Ascending aorta (tissue), 2 donors: Measurements from ENCODE around the gene IGLON5. TPM values are rescaled to one million over a fixed set of nuclear protein-coding genes. Genes with fewer than 3 reads are reported as not detected.
A peak's percentile ranks its signal among the peaks of the same experiment; 100 is the strongest.

Source experiments
- DNase-seq, 2 donors: peaks; one replicate each; pipeline ENCODE4 v3.0.0-alpha.2; 2019; ENCODE audit warnings: low spot score in 2 of 2
- H3K27ac ChIP-seq, 2 donors: fragments of 200-600 bp; sonication (generic); one replicate each; pipeline ENCODE4 v1.5.1; 2016 to 2017; ENCODE audit warnings: mild to moderate bottlenecking in 1 of 2
- H3K27me3 ChIP-seq: fragments of 200-600 bp; sonication (generic); one replicate; pipeline ENCODE4 v1.5.1; 2017
- H3K36me3 ChIP-seq, 2 donors: fragments of 200-600 bp; sonication (generic); one replicate each; pipeline ENCODE4 v1.5.1; 2016
- H3K4me1 ChIP-seq, 2 donors: fragments of 200-600 bp; sonication (generic); one replicate each; pipeline ENCODE4 v1.5.1; 2016 to 2017; ENCODE audit warnings: mild to moderate bottlenecking in 1 of 2
- H3K4me3 ChIP-seq, 2 donors: fragments of 200-600 bp; sonication (generic); one replicate each; pipeline ENCODE4 v1.5.1; 2016 to 2017; ENCODE audit warnings: mild to moderate bottlenecking in 1 of 2
- H3K9me3 ChIP-seq, 2 donors: fragments of 200-600 bp; sonication (generic); one replicate each; pipeline ENCODE4 v1.5.1; 2016
- CTCF ChIP-seq, 3 experiments: fragments of 200-600 bp in 2 of 3; fragments of 450-650 bp in 1 of 3; sonication (generic) in 2 of 3; IDR thresholded peaks; one replicate each; pipeline ENCODE4 v1.5.1; 2016 to 2019; ENCODE audit warnings: antibody characterized with exemption in 3 of 3, mild to moderate bottlenecking in 1 of 3, moderate library complexity in 1 of 3
- intact Hi-C: fragments of 100-400 bp; cut with DNase I; formaldehyde crosslinking; loops from one replicate; pipeline ENCODE4 v1.15.1; 2023
- total RNA-seq: library from RNA; depleted of rRNA; stranded (reverse); fragments of >200 nt; gene quantifications from one replicate; pipeline ENCODE4 v1.1.0, GENCODE V29; 2016

IGLON5 gene
- total RNA-seq, 1 donor from 2014 or later, result 4.9 TPM

DNA sequence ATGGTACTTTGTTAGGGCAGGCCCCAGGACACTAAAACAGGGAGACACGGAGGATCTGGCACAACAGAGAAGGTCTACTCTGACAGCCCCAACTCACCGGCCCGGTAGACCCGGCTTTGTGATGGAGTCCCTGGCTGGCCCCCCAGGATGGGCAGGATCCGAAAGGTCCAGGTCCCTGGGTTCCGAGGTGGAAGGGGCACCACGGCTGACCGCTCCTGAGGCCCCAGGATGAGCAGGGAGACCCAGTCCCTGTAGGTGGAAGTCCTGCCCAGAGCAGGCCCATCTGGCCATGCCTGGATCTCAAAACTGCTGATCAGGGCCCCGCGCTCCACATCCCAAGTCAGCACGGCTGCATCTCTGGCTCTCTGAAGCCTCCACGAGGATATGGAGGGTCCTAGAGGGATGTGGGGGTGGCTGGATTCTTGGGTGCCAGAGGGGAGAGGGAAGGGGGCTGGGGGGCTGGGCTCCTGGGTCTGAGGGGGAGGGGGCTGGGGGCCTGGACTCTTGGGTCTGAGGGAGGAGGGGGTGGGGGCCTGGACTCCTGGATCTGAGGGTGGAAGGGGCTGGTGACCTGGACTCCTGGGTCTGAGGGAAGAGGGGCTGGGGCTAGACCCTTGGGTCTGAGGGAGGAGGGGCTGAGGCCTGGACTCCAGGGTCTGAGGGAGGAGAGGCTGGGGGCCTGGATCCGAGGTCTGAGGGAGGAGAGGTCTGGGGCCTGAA, 25.9 kb downstream of the IGLON5 start:
- Histone ChIP-seq H3K9me3 (no peaks in the 10 kb centered on the region), H3K36me3 (no peaks in the 10 kb centered on the region), H3K27ac (no peak overlapping the region), H3K4me1 (peaks cover 0 to 4% of the 10 kb centered on the region in 2 donors), H3K4me3 (no peak overlapping the region), H3K27me3 (no peaks in the 10 kb centered on the region)
- intact Hi-C loops, result no loop called here
- no peak for TF ChIP-seq CTCF (IDR thresholded peaks at IDR 0.05)
- DNase-seq, result no peak

DNA sequence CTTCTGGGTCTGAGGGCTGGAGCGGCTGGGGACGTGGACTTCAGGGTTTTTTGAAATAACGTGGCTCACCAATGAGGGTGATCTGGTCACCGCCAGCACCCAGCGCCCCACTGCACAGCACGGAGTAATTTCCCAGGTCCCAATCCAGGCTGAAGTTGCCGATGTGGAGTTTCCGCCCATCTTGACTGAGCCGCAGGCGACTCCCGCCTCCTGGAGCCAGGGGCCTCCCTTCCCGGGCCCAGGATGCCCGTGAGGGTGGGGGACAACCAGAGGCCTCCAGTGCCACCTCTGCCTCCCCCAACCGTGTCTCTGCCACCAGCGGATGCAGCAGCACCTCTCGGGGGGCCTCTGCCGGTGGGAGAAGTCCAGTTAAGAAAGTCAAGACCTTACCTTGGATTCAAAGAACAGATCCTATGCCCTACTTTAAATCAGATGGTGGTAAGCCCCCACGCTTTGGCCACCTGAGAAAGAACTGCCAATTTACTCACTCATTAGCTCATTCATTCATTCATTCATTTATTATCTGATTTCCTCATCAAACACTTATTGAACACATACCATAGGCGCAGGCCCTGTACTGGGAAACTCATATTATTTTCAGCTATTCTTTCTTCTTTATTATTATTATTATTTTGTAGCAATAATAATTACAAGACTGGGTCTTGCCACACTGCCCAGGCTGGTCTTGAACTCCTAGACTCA, 26.6 kb downstream of the IGLON5 start:
- intact Hi-C loops, result loop anchor here (1.0 to 2.0 kb wide), 4 partner anchors 101 to 439 kb away; no protein-coding TSS in a partner anchor
- Histone ChIP-seq H3K27ac (no peak overlapping the region), H3K9me3 (no peaks in the 10 kb centered on the region), H3K36me3 (no peaks in the 10 kb centered on the region), H3K27me3 (no peaks in the 10 kb centered on the region), H3K4me3 (peak overlapping the region in 1 of 2 donors; percentile 85), H3K4me1 (peaks cover 0 to 4% of the 10 kb centered on the region in 2 donors)
- TF ChIP-seq CTCF (IDR thresholded peaks at IDR 0.05), result no peak
- DNase-seq, result no peak

- peak; percentile 47 to 92 for DNase-seq
- H3K27me3 ChIP-seq, result no peaks in the 10 kb centered on the region
- TF ChIP-seq CTCF (IDR thresholded peaks at IDR 0.05), result peak; percentile 83 to 97 (median 90)
Observed at GRCh38 chr19:51338563-51339312, 27.3 kb downstream of the IGLON5 start.

DNA sequence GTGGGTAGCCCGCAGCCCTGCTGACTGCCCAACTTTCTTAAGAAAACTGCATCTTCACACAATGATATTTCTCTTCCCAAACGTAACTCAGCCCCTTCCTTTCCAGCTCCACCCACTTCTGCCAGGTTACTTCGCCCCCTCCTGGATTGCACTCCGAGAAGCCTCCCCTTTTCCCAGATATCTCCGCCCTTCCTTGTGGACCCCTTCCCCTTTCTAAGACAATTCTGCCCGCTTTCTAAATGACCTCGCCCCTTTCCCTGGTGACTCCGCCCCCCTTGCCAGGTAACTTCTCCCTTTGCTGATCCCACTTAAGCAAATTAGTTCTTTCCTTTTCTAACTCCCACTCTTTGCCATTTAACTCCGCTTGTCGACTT, 27.9 kb downstream of the IGLON5 start:
- peak overlapping the region; percentile 92 to 93 for H3K27ac ChIP-seq
- no peaks in the 10 kb centered on the region for H3K27me3 ChIP-seq
- intact Hi-C loops, result loop anchor here (1.0 to 2.0 kb wide), 5 partner anchors 55 to 438 kb away; no protein-coding TSS in a partner anchor
- H3K4me1 ChIP-seq, result peaks cover 0 to 4% of the 10 kb centered on the region in 2 donors
- DNase-seq, result no peak
- peak overlapping the region; percentile 57 to 85 for H3K4me3 ChIP-seq
- TF ChIP-seq CTCF (IDR thresholded peaks at IDR 0.05), result no peak
- H3K9me3 ChIP-seq, result no peaks in the 10 kb centered on the region
- H3K36me3 ChIP-seq, result no peaks in the 10 kb centered on the region

More at GRCh38 chr19:51338563-51339312, 27.3 kb downstream of the IGLON5 start:
- intact Hi-C loops, result loop anchor here (1.0 to 2.0 kb wide), 7 partner anchors 56 to 438 kb away; no protein-coding TSS in a partner anchor
- H3K4me1 ChIP-seq, result peaks cover 0 to 4% of the 10 kb centered on the region in 2 donors
- H3K27ac ChIP-seq, result peak overlapping the region; percentile 92 to 93
- H3K9me3 ChIP-seq, result no peaks in the 10 kb centered on the region
- H3K36me3 ChIP-seq, result no peaks in the 10 kb centered on the region
- peak overlapping the region; percentile 57 to 85 for H3K4me3 ChIP-seq
